ENCODE data around the gene TLL1. TPM values are rescaled to one million over a fixed set of nuclear protein-coding genes. Genes with fewer than 3 reads are reported as not detected.

TLL1 gene
- total RNA-seq, 1 experiment from 2014 or later: 0.63 TPM

DNA sequence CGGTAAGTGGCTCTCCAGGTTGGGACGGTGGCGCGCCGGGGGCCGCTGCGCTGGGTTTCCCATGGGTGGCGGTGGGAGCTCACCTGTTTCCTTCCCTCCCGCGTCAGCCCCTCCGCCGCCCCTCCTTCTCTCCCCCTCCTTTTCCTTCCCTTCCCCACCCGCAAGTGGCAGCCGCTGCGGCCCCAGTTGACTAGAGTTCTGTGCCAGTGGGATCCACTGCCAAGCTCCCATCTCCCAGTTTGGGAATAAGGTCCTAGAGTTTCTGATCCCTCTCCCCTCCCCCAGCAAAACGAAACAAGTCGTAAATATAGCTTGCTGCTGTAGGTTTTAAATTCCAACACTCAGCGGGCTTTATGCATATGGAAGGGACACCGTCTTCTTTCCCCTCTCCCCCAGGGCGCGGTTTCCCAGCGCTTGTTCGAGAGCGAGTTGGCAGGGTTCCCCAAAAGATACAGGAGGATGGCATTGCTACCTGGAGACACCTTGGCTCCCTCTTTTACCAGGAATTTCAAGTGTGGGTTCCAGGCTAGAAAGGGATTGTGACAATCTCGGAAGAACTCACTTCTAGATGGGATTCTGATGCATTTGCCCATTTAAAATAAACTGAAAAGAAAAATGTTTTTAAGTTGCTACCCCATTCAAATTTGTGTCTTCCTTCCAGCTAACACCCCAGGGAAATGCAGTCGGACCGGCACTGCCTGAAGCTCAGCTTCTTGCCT, 1.2 kb downstream of the TLL1 start:
- CTCF ChIA-PET: interaction anchor here (1.0 kb wide), 1 partner anchor 337 kb away, joined by 3 read pairs; no protein-coding TSS in a partner anchor
- peak overlapping the region; percentile 82 for H3K4me3 Mint-ChIP-seq
- TF ChIP-seq, protein P1, sequence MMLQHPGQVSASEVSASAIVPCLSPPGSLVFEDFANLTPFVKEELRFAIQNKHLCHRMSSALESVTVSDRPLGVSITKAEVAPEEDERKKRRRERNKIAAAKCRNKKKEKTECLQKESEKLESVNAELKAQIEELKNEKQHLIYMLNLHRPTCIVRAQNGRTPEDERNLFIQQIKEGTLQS (CRISPR knock-in tag; conservative IDR thresholded peaks at IDR 0.05): no peak
- TF ChIP-seq HMGA2 (CRISPR knock-in tag; IDR thresholded peaks at IDR 0.05) (no peak), CREM (CRISPR knock-in tag; IDR thresholded peaks at IDR 0.05) (no peak), ETV6 (CRISPR knock-in tag; IDR thresholded peaks at IDR 0.05) (no peak), NFYB (CRISPR knock-in tag; conservative IDR thresholded peaks at IDR 0.05; ENCODE audit: low read depth) (no peak), CREB1 (CRISPR knock-in tag; IDR thresholded peaks at IDR 0.05) (no peak), ZNF138 (CRISPR knock-in tag; conservative IDR thresholded peaks at IDR 0.05) (no peak), IRF2 (CRISPR knock-in tag; IDR thresholded peaks at IDR 0.05; ENCODE audit: borderline replicate concordance, low read depth) (no peak), MYBL2 (CRISPR knock-in tag; IDR thresholded peaks at IDR 0.05) (no peak), RELA (CRISPR knock-in tag; IDR thresholded peaks at IDR 0.05; ENCODE audit: borderline replicate concordance) (no peak), ZNF671 (CRISPR knock-in tag; IDR thresholded peaks at IDR 0.05) (no peak)
- TF ChIP-seq, protein P2, sequence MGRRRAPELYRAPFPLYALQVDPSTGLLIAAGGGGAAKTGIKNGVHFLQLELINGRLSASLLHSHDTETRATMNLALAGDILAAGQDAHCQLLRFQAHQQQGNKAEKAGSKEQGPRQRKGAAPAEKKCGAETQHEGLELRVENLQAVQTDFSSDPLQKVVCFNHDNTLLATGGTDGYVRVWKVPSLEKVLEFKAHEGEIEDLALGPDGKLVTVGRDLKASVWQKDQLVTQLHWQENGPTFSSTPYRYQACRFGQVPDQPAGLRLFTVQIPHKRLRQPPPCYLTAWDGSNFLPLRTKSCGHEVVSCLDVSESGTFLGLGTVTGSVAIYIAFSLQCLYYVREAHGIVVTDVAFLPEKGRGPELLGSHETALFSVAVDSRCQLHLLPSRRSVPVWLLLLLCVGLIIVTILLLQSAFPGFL (CRISPR knock-in tag; IDR thresholded peaks at IDR 0.05; ENCODE audit: borderline replicate concordance): no peak
- TF ChIP-seq, protein P3, sequence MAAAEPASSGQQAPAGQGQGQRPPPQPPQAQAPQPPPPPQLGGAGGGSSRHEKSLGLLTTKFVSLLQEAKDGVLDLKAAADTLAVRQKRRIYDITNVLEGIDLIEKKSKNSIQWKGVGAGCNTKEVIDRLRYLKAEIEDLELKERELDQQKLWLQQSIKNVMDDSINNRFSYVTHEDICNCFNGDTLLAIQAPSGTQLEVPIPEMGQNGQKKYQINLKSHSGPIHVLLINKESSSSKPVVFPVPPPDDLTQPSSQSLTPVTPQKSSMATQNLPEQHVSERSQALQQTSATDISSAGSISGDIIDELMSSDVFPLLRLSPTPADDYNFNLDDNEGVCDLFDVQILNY (CRISPR knock-in tag; IDR thresholded peaks at IDR 0.05): no peak
- TF ChIP-seq, protein P4, sequence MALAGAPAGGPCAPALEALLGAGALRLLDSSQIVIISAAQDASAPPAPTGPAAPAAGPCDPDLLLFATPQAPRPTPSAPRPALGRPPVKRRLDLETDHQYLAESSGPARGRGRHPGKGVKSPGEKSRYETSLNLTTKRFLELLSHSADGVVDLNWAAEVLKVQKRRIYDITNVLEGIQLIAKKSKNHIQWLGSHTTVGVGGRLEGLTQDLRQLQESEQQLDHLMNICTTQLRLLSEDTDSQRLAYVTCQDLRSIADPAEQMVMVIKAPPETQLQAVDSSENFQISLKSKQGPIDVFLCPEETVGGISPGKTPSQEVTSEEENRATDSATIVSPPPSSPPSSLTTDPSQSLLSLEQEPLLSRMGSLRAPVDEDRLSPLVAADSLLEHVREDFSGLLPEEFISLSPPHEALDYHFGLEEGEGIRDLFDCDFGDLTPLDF (CRISPR knock-in tag; IDR thresholded peaks at IDR 0.05): no peak
- TF ChIP-seq, protein P5, sequence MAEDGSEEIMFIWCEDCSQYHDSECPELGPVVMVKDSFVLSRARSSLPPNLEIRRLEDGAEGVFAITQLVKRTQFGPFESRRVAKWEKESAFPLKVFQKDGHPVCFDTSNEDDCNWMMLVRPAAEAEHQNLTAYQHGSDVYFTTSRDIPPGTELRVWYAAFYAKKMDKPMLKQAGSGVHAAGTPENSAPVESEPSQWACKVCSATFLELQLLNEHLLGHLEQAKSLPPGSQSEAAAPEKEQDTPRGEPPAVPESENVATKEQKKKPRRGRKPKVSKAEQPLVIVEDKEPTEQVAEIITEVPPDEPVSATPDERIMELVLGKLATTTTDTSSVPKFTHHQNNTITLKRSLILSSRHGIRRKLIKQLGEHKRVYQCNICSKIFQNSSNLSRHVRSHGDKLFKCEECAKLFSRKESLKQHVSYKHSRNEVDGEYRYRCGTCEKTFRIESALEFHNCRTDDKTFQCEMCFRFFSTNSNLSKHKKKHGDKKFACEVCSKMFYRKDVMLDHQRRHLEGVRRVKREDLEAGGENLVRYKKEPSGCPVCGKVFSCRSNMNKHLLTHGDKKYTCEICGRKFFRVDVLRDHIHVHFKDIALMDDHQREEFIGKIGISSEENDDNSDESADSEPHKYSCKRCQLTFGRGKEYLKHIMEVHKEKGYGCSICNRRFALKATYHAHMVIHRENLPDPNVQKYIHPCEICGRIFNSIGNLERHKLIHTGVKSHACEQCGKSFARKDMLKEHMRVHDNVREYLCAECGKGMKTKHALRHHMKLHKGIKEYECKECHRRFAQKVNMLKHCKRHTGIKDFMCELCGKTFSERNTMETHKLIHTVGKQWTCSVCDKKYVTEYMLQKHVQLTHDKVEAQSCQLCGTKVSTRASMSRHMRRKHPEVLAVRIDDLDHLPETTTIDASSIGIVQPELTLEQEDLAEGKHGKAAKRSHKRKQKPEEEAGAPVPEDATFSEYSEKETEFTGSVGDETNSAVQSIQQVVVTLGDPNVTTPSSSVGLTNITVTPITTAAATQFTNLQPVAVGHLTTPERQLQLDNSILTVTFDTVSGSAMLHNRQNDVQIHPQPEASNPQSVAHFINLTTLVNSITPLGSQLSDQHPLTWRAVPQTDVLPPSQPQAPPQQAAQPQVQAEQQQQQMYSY (CRISPR knock-in tag; IDR thresholded peaks at IDR 0.05): no peak
- TF ChIP-seq, protein P6, sequence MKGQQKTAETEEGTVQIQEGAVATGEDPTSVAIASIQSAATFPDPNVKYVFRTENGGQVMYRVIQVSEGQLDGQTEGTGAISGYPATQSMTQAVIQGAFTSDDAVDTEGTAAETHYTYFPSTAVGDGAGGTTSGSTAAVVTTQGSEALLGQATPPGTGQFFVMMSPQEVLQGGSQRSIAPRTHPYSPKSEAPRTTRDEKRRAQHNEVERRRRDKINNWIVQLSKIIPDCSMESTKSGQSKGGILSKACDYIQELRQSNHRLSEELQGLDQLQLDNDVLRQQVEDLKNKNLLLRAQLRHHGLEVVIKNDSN (CRISPR knock-in tag; IDR thresholded peaks at IDR 0.05): no peak
- ATAC-seq (peak; percentile 6), DNase-seq (ENCODE audit: low spot score) (peak; percentile 18)
- POLR2A ChIA-PET: interaction anchor here (0.7 kb wide), 1 partner anchor 547 kb away, joined by 3 read pairs; the partner anchor contains the start of gene MSMO1
- H3K9me3 Mint-ChIP-seq: no peaks in the 10 kb centered on the region
- peaks cover 59% of the 10 kb centered on the region for H3K27me3 Mint-ChIP-seq (ENCODE audit: low read depth)
- H3K27ac Mint-ChIP-seq: no peak overlapping the region
- H3K4me1 Mint-ChIP-seq: peaks cover 23% of the 10 kb centered on the region
- H3K36me3 Mint-ChIP-seq: no peaks in the 10 kb centered on the region; the same call in 1 of the 2 replicates

DNA sequence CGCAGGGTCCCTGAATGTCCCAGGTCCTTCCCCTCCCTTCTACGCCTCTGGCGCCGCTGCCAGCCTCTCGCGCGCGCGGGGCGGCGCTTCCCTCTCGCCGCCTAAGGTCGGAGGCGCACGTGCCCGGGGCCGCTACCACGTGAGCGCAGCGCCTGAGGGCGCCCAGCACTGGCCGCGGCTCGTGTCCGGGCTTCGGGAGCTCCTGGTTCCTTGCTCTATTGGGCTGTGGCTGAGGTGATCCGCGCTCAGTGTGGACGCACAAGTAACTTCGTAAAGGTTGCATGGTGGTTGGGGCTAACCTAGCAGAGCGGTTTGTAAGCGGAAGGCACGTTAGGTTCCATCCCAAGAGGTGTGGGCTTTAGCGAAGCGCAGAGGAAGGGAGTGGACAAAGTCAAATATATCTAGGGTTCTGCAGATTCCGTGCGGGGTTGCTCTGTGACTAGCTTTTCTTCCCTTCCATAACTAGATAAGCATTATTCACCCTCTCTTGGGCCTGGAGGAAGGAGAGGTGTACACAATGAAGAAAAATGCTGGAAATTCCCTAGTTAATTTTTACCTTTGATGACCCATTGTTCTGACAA, 1.8 kb downstream of the TLL1 start:
- CTCF ChIA-PET: no interaction called here
- Mint-ChIP-seq H3K9me3 (no peaks in the 10 kb centered on the region), H3K4me3 (peak overlapping the region; percentile 82), H3K4me1 (peaks cover 29% of the 10 kb centered on the region), H3K36me3 (no peaks in the 10 kb centered on the region; the same call in 1 of the 2 replicates), H3K27ac (no peak overlapping the region), H3K27me3 (ENCODE audit: low read depth) (peaks cover 59% of the 10 kb centered on the region)
- DNase-seq (ENCODE audit: low spot score) (peak; percentile 68), ATAC-seq (peak; percentile 58)
- POLR2A ChIA-PET: no interaction called here
- TF ChIP-seq, protein P7, sequence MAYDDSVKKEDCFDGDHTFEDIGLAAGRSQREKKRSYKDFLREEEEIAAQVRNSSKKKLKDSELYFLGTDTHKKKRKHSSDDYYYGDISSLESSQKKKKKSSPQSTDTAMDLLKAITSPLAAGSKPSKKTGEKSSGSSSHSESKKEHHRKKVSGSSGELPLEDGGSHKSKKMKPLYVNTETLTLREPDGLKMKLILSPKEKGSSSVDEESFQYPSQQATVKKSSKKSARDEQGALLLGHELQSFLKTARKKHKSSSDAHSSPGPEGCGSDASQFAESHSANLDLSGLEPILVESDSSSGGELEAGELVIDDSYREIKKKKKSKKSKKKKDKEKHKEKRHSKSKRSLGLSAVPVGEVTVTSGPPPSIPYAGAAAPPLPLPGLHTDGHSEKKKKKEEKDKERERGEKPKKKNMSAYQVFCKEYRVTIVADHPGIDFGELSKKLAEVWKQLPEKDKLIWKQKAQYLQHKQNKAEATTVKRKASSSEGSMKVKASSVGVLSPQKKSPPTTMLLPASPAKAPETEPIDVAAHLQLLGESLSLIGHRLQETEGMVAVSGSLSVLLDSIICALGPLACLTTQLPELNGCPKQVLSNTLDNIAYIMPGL (CRISPR knock-in tag; IDR thresholded peaks at IDR 0.05): peak; percentile 93
- TF ChIP-seq ETV6 (CRISPR knock-in tag; IDR thresholded peaks at IDR 0.05): peak; percentile 99
- TF ChIP-seq FOXK1 (CRISPR knock-in tag; IDR thresholded peaks at IDR 0.05): peak; percentile 96
- TF ChIP-seq TCF7 (CRISPR knock-in tag; IDR thresholded peaks at IDR 0.05; ENCODE audit: low read depth): peak; percentile 92; the same call in 1 of the 2 replicates
- TF ChIP-seq OVOL2 (CRISPR knock-in tag; IDR thresholded peaks at IDR 0.05; ENCODE audit: borderline replicate concordance): no peak
- TF ChIP-seq NR3C1 (CRISPR knock-in tag; conservative IDR thresholded peaks at IDR 0.05; ENCODE audit: low read depth): peak; percentile 89; the same call in 1 of the 2 replicates
- peak; percentile 98 for TF ChIP-seq ESRRA (CRISPR knock-in tag; IDR thresholded peaks at IDR 0.05; ENCODE audit: borderline replicate concordance)
- TF ChIP-seq FOXP1 (CRISPR knock-in tag; IDR thresholded peaks at IDR 0.05; ENCODE audit: borderline replicate concordance): peak; percentile 99
- peak; percentile 94 for TF ChIP-seq ELF4 (CRISPR knock-in tag; IDR thresholded peaks at IDR 0.05; ENCODE audit: low read depth)
- TF ChIP-seq GABPB1 (CRISPR knock-in tag; IDR thresholded peaks at IDR 0.05): no peak

All from WTC11 (cell line).